Measurements from ENCODE around the gene CHST11.

The CHST11 gene

GRCh38 chr12:104665296-104665695 is 208.5 kb downstream of the CHST11 start:
- no peak for DNase-seq

GRCh38 chr12:104667139-104667538 is 210.4 kb downstream of the CHST11 start:
- DNase-seq, result no peak

GRCh38 chr12:104668274-104668718 is 211.5 kb downstream of the CHST11 start:
- DNase-seq, result no peak

- DNase-seq, result no peak
These were observed 212.5 kb downstream of the CHST11 start for GRCh38 chr12:104669089-104669721.

GRCh38 chr12:104669851-104670337 is 213.1 kb downstream of the CHST11 start:
- DNase-seq, result no peak

GRCh38 chr12:104670439-104671408 is 214.0 kb downstream of the CHST11 start:
- DNase-seq, result no peak

GRCh38 chr12:104671409-104672095 is 214.8 kb downstream of the CHST11 start:
- DNase-seq, result peak; percentile 88

GRCh38 chr12:104672096-104672445 is 215.3 kb downstream of the CHST11 start:
- DNase-seq, result no peak

- DNase-seq, result no peak
These were observed 215.9 kb downstream of the CHST11 start for GRCh38 chr12:104672501-104673265.

- no peak for DNase-seq
These were observed 216.5 kb downstream of the CHST11 start for GRCh38 chr12:104673294-104673693.

- no peak for DNase-seq
These were observed 217.1 kb downstream of the CHST11 start for GRCh38 chr12:104673696-104674482.

GRCh38 chr12:104676636-104677035 is 219.9 kb downstream of the CHST11 start:
- no peak for DNase-seq

GRCh38 chr12:104677441-104678089 is 220.8 kb downstream of the CHST11 start:
- DNase-seq, result no peak

- no peak for DNase-seq
These were observed 223.3 kb downstream of the CHST11 start for GRCh38 chr12:104680070-104680469.

GRCh38 chr12:104680491-104680890 is 223.7 kb downstream of the CHST11 start:
- DNase-seq, result no peak

GRCh38 chr12:104681012-104681690 is 224.4 kb downstream of the CHST11 start:
- no peak for DNase-seq

GRCh38 chr12:104682790-104683279 is 226.1 kb downstream of the CHST11 start:
- DNase-seq, result peak; percentile 85

GRCh38 chr12:104683831-104684503 is 227.2 kb downstream of the CHST11 start:
- DNase-seq, result no peak

- no peak for DNase-seq
These were observed 228.1 kb downstream of the CHST11 start for GRCh38 chr12:104684884-104685283.

GRCh38 chr12:104685366-104685765 is 228.6 kb downstream of the CHST11 start:
- DNase-seq, result no peak

Measured in activated CD8-positive, alpha-beta memory T cell treated with anti-CD3 and anti-CD28 coated beads for 24 hours (primary cell).